ENCODE measurements around the gene CENPL.
A peak's percentile ranks its signal among the peaks of the same experiment; 100 is the strongest.

GRCh38 chr1:173867753-173868265 is 43.1 kb upstream of the CENPL start, which contains the start of gene GAS5:
- TF ChIP-seq POLR2AphosphoS5 (IDR thresholded peaks at IDR 0.05; ENCODE audit: low read depth, low read length) (peak; percentile 100), TCF7L2 (IDR thresholded peaks at IDR 0.05; ENCODE audit: low read depth, low read length) (no peak)
- TF ChIP-seq, protein P1, sequence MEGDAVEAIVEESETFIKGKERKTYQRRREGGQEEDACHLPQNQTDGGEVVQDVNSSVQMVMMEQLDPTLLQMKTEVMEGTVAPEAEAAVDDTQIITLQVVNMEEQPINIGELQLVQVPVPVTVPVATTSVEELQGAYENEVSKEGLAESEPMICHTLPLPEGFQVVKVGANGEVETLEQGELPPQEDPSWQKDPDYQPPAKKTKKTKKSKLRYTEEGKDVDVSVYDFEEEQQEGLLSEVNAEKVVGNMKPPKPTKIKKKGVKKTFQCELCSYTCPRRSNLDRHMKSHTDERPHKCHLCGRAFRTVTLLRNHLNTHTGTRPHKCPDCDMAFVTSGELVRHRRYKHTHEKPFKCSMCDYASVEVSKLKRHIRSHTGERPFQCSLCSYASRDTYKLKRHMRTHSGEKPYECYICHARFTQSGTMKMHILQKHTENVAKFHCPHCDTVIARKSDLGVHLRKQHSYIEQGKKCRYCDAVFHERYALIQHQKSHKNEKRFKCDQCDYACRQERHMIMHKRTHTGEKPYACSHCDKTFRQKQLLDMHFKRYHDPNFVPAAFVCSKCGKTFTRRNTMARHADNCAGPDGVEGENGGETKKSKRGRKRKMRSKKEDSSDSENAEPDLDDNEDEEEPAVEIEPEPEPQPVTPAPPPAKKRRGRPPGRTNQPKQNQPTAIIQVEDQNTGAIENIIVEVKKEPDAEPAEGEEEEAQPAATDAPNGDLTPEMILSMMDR (IDR thresholded peaks at IDR 0.05), result no peak
- TF ChIP-seq, protein P2, sequence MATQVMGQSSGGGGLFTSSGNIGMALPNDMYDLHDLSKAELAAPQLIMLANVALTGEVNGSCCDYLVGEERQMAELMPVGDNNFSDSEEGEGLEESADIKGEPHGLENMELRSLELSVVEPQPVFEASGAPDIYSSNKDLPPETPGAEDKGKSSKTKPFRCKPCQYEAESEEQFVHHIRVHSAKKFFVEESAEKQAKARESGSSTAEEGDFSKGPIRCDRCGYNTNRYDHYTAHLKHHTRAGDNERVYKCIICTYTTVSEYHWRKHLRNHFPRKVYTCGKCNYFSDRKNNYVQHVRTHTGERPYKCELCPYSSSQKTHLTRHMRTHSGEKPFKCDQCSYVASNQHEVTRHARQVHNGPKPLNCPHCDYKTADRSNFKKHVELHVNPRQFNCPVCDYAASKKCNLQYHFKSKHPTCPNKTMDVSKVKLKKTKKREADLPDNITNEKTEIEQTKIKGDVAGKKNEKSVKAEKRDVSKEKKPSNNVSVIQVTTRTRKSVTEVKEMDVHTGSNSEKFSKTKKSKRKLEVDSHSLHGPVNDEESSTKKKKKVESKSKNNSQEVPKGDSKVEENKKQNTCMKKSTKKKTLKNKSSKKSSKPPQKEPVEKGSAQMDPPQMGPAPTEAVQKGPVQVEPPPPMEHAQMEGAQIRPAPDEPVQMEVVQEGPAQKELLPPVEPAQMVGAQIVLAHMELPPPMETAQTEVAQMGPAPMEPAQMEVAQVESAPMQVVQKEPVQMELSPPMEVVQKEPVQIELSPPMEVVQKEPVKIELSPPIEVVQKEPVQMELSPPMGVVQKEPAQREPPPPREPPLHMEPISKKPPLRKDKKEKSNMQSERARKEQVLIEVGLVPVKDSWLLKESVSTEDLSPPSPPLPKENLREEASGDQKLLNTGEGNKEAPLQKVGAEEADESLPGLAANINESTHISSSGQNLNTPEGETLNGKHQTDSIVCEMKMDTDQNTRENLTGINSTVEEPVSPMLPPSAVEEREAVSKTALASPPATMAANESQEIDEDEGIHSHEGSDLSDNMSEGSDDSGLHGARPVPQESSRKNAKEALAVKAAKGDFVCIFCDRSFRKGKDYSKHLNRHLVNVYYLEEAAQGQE (IDR thresholded peaks at IDR 0.05; ENCODE audit: insufficient read depth in 1 of 2, low read depth in 2 of 2, low read length in 1 of 2), result no peak
